BJ (cell line): Measurements from ENCODE around the gene PTPA. TPM values are rescaled to one million over a fixed set of nuclear protein-coding genes. Genes with fewer than 3 reads are reported as not detected.
"Not testable (repeated sequence)": the region's sequence is repeated elsewhere in the genome, so short reads cannot be mapped to it uniquely, and the experiment has no call there.

Source experiments
- CTCF ChIA-PET: fragments of 350-600 bp; formaldehyde crosslinking; extraction: SDS; loops from one replicate; lab custom pipeline; 2021; ENCODE audit warnings: antibody characterized with exemption, inconsistent platforms; lab: Yijun Ruan, JAX
- POLR2A ChIA-PET: fragments of 300-600 bp; sonication (Branson Sonifier 250); formaldehyde crosslinking; extraction: SDS; loops from one replicate; lab custom pipeline; 2021; ENCODE audit warnings: antibody characterized with exemption; lab: Charles Lee
- DNase-seq: peaks from one replicate; pipeline ENCODE4 v3.0.0-alpha.2; 2011; ENCODE audit warnings: low read depth
- H3K27me3 ChIP-seq: 2 replicates; pipeline ENCODE4 v1.6.0; 2011; ENCODE audit warnings: low read length; ENCODE audit not compliant: control insufficient read depth, insufficient read depth
- H3K36me3 ChIP-seq: 2 replicates; pipeline ENCODE4 v1.5.1; 2011; ENCODE audit warnings: low read length; ENCODE audit not compliant: control insufficient read depth, insufficient read depth
- H3K4me3 ChIP-seq: 2 replicates; pipeline ENCODE4 v1.5.1; 2011; ENCODE audit warnings: low read depth, mild to moderate bottlenecking, control low read depth, low read length
- CTCF ChIP-seq: IDR thresholded peaks from 2 replicates; pipeline ENCODE4 v1.5.1; 2011; ENCODE audit warnings: low read depth, mild to moderate bottlenecking, control low read depth, inconsistent platforms, low read length, moderate library complexity; ENCODE audit not compliant: insufficient read depth
- polyA plus RNA-seq: library from polyadenylated mRNA; depleted of rRNA; stranded (reverse); fragments of >200 nt; gene quantifications from 2 replicates; pipeline ENCODE4 v1.2.3, GENCODE V29; 2011

Gene PTPA
- polyA plus RNA-seq, 1 experiment, result 251 TPM

DNA sequence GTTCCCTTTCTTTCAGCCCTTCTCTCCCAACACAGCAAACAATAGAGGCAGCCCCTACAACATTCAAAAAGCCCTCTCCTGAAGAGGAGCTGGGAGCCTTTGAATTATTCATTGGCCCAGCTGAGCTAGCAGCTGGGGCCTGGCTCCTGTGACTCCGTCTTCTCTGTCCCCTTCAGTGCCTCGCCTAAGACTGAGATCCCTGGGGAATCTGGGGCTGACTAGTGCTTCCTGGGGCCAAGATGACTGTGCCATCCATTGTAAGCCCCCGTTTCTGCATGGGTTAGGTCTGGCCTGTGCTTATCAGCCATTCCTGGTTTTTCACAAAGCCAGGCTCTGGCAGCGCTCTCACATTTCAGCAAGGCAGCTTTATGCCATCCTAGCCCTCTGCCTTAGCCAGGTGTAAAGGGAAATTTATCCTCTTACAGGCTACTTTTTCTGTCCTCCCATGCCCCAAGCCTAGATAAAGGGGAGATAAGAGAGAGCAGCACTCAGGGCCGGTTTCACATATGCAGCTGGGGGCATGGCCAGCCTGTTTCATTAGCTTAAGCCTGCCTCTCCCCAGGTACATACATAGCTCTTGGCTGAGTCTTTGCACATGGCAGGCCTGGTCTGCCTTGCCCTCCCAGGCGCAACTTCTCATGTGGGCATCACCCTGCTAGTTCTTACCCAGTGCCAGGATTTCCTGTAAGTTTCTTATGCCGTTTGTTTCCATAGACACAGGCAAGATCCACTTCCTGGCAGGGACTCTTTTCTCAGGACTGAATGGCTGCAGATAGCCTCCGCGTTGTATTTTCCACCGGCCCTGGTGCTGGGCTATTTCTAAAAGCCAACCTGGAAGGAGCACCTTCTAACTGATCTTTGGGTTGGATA is 15.8 kb downstream of the PTPA start:
- ChIA-PET CTCF (interaction anchor here (1.1 to 2.8 kb wide), 3 partner anchors 12 to 47 kb away, joined by 3 to 14 read pairs (median 4); no protein-coding TSS in a partner anchor), POLR2A (no interaction called here)
- no peak for TF ChIP-seq CTCF
- no peak overlapping the region for H3K4me3 ChIP-seq
- DNase-seq, result no peak
- H3K27me3 ChIP-seq, result no peaks in the 10 kb centered on the region
- peaks cover 7% of the 10 kb centered on the region for H3K36me3 ChIP-seq

GRCh38 chr9:129128689-129129088 is 17.5 kb downstream of the PTPA start:
- peaks cover 5% of the 10 kb centered on the region for H3K36me3 ChIP-seq
- no peaks in the 10 kb centered on the region for H3K27me3 ChIP-seq
- DNase-seq, result no peak
- ChIA-PET CTCF (interaction anchor here (13.6 kb wide), 1 partner anchor 494 kb away, joined by 258 read pairs; the partner anchor contains the start of genes C9orf50 and NTMT1), POLR2A (no interaction called here)
- TF ChIP-seq CTCF, result no peak
- no peak overlapping the region for H3K4me3 ChIP-seq

- H3K36me3 ChIP-seq, POLR2A ChIA-PET, H3K27me3 ChIP-seq, H3K4me3 ChIP-seq, DNase-seq: not testable (repeated sequence)
- CTCF ChIA-PET, result interaction anchor here (0.6 to 13.6 kb wide), 14 partner anchors 8 to 647 kb away, joined by 3 to 258 read pairs (median 6); partner anchors contain the start of genes C9orf50, CRAT, NTMT1 and PTPA
Measured at GRCh38 chr9:129130271-129130670, 19.1 kb downstream of the PTPA start.

GRCh38 chr9:129130791-129131190 is 19.6 kb downstream of the PTPA start:
- Histone ChIP-seq H3K36me3 (peaks cover 9% of the 10 kb centered on the region), H3K27me3 (no peaks in the 10 kb centered on the region), H3K4me3 (no peak overlapping the region)
- TF ChIP-seq CTCF, result no peak
- ChIA-PET CTCF (interaction anchor here (1.1 to 16.9 kb wide), 14 partner anchors 10 to 647 kb away, joined by 3 to 335 read pairs (median 17); partner anchors contain the start of genes C9orf50, CRAT, IER5L and NTMT1), POLR2A (no interaction called here)
- DNase-seq, result no peak

DNA sequence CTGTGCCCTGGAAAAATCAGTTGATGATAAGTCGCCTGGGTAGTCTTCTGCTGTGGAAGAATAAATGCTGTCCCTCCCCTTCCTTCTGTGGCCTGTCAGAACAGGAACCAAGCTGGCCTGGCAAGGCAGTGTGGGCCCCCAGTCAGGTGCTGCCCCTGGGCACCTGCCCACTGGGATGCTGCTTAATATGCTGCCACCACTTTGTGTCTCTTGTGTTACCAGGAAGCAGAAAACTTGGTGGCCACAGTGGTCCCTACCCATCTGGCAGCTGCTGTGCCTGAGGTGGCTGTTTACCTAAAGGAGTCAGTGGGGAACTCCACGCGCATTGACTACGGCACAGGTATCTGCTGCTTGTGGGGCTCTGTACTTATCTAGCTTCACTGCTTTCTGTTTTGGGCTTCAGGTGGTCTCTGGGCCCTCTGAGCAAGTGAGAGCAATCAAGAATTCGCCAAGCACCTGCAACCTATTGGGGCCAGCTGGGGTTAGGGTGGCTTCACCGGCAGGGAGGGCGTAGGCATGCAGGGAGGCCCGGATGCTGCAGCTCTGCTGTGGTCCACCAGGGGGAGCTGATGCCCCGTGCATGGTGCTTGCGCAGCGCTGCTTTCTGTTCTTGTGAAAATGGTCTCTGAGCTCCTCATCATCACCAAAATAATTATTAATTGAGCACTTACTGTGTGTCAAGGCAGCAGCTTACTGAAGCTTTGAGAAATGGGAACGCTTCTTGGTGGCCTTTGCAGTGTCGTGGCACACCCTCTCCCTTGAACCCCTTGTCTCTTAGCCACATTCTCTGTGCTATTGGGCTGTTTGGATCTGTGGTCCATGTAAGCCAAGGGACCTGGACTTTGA is 20.3 kb downstream of the PTPA start:
- Histone ChIP-seq H3K4me3 (no peak overlapping the region), H3K36me3 (peaks cover 9% of the 10 kb centered on the region), H3K27me3 (no peaks in the 10 kb centered on the region)
- no peak for DNase-seq
- peak; percentile 99 for TF ChIP-seq CTCF
- ChIA-PET POLR2A (interaction anchor here (0.9 kb wide), 1 partner anchor 495 kb away, joined by 4 read pairs; no protein-coding TSS in a partner anchor), CTCF (interaction anchor here (0.6 to 16.9 kb wide), 38 partner anchors 10 to 656 kb away, joined by 3 to 335 read pairs (median 4); partner anchors contain the start of genes C9orf50, CRAT, IER5L and NTMT1)
